Measurements from ENCODE around the gene NGLY1.

NGLY1 gene

GRCh38 chr3:25751725-25752124 lies 31.5 kb downstream of the NGLY1 start:
- Mint-ChIP-seq H3K36me3 (ENCODE audit: low read depth) (peaks cover 47% of the 10 kb centered on the region), H3K4me3 (no peak overlapping the region), H3K27ac (no peak overlapping the region), H3K9me3 (no peaks in the 10 kb centered on the region), H3K27me3 (ENCODE audit: low read depth) (no peaks in the 10 kb centered on the region), H3K4me1 (ENCODE audit: low read depth) (peaks cover 9% of the 10 kb centered on the region)

- H3K36me3 Mint-ChIP-seq (ENCODE audit: low read depth) = peaks cover 43% of the 10 kb centered on the region
- no peak overlapping the region for H3K27ac Mint-ChIP-seq
- H3K4me1 Mint-ChIP-seq (ENCODE audit: low read depth) = peaks cover 9% of the 10 kb centered on the region
- H3K27me3 Mint-ChIP-seq (ENCODE audit: low read depth) = no peaks in the 10 kb centered on the region
- H3K4me3 Mint-ChIP-seq = no peak overlapping the region
- H3K9me3 Mint-ChIP-seq = no peaks in the 10 kb centered on the region
Observed at GRCh38 chr3:25751048-25751447, 32.2 kb downstream of the NGLY1 start.

GRCh38 chr3:25749031-25749581 lies 34.1 kb downstream of the NGLY1 start:
- Mint-ChIP-seq H3K9me3 (no peaks in the 10 kb centered on the region), H3K27ac (no peak overlapping the region), H3K4me1 (ENCODE audit: low read depth) (peaks cover 4% of the 10 kb centered on the region), H3K36me3 (ENCODE audit: low read depth) (peaks cover 47% of the 10 kb centered on the region), H3K4me3 (no peak overlapping the region), H3K27me3 (ENCODE audit: low read depth) (no peaks in the 10 kb centered on the region)

- Mint-ChIP-seq H3K27me3 (ENCODE audit: low read depth) (no peaks in the 10 kb centered on the region), H3K4me3 (no peak overlapping the region), H3K4me1 (ENCODE audit: low read depth) (peaks cover 4% of the 10 kb centered on the region), H3K36me3 (ENCODE audit: low read depth) (peaks cover 54% of the 10 kb centered on the region), H3K9me3 (no peaks in the 10 kb centered on the region), H3K27ac (no peak overlapping the region)
Observed at GRCh38 chr3:25748189-25748588, 35.1 kb downstream of the NGLY1 start.

GRCh38 chr3:25747033-25747432 lies 36.2 kb downstream of the NGLY1 start:
- peaks cover 54% of the 10 kb centered on the region for H3K36me3 Mint-ChIP-seq (ENCODE audit: low read depth)

GRCh38 chr3:25744470-25744869 lies 38.8 kb downstream of the NGLY1 start:
- Mint-ChIP-seq H3K9me3 (no peaks in the 10 kb centered on the region), H3K27ac (no peak overlapping the region), H3K27me3 (ENCODE audit: low read depth) (no peaks in the 10 kb centered on the region), H3K4me3 (no peak overlapping the region), H3K4me1 (ENCODE audit: low read depth) (peaks cover 2% of the 10 kb centered on the region), H3K36me3 (ENCODE audit: low read depth) (peaks cover 40% of the 10 kb centered on the region)

More at GRCh38 chr3:25747033-25747432, 36.2 kb downstream of the NGLY1 start:
- H3K27me3 Mint-ChIP-seq (ENCODE audit: low read depth) = no peaks in the 10 kb centered on the region
- H3K27ac Mint-ChIP-seq = no peak overlapping the region
- no peaks in the 10 kb centered on the region for H3K9me3 Mint-ChIP-seq
- H3K4me3 Mint-ChIP-seq = no peak overlapping the region
- peaks cover 4% of the 10 kb centered on the region for H3K4me1 Mint-ChIP-seq (ENCODE audit: low read depth)

- Mint-ChIP-seq H3K27me3 (ENCODE audit: low read depth) (no peaks in the 10 kb centered on the region), H3K4me3 (no peak overlapping the region), H3K36me3 (ENCODE audit: low read depth) (peaks cover 29% of the 10 kb centered on the region), H3K27ac (no peak overlapping the region), H3K9me3 (no peaks in the 10 kb centered on the region), H3K4me1 (ENCODE audit: low read depth) (no peaks in the 10 kb centered on the region)
Observed at GRCh38 chr3:25728101-25728500, 55.1 kb downstream of the NGLY1 start.

GRCh38 chr3:25727316-25727715 lies 55.9 kb downstream of the NGLY1 start:
- Mint-ChIP-seq H3K4me1 (ENCODE audit: low read depth) (no peaks in the 10 kb centered on the region), H3K9me3 (no peaks in the 10 kb centered on the region), H3K4me3 (no peak overlapping the region), H3K36me3 (ENCODE audit: low read depth) (peaks cover 28% of the 10 kb centered on the region), H3K27ac (no peak overlapping the region), H3K27me3 (ENCODE audit: low read depth) (no peaks in the 10 kb centered on the region)

- no peaks in the 10 kb centered on the region for H3K9me3 Mint-ChIP-seq
- no peak overlapping the region for H3K4me3 Mint-ChIP-seq
- no peaks in the 10 kb centered on the region for H3K27me3 Mint-ChIP-seq (ENCODE audit: low read depth)
- H3K27ac Mint-ChIP-seq = no peak overlapping the region
- H3K4me1 Mint-ChIP-seq (ENCODE audit: low read depth) = no peaks in the 10 kb centered on the region
- peaks cover 26% of the 10 kb centered on the region for H3K36me3 Mint-ChIP-seq (ENCODE audit: low read depth)
Observed at GRCh38 chr3:25725810-25726209, 57.4 kb downstream of the NGLY1 start.

GRCh38 chr3:25724948-25725645 lies 58.1 kb downstream of the NGLY1 start:
- Mint-ChIP-seq H3K27me3 (ENCODE audit: low read depth) (no peaks in the 10 kb centered on the region), H3K9me3 (no peaks in the 10 kb centered on the region), H3K4me1 (ENCODE audit: low read depth) (no peaks in the 10 kb centered on the region), H3K36me3 (ENCODE audit: low read depth) (peaks cover 26% of the 10 kb centered on the region), H3K27ac (no peak overlapping the region), H3K4me3 (no peak overlapping the region)

GRCh38 chr3:25723802-25724201 lies 59.4 kb downstream of the NGLY1 start:
- H3K4me3 Mint-ChIP-seq = no peak overlapping the region
- H3K27ac Mint-ChIP-seq = no peak overlapping the region
- no peaks in the 10 kb centered on the region for H3K4me1 Mint-ChIP-seq (ENCODE audit: low read depth)
- H3K9me3 Mint-ChIP-seq = no peaks in the 10 kb centered on the region
- H3K36me3 Mint-ChIP-seq (ENCODE audit: low read depth) = peaks cover 20% of the 10 kb centered on the region
- H3K27me3 Mint-ChIP-seq (ENCODE audit: low read depth) = no peaks in the 10 kb centered on the region

GRCh38 chr3:25719321-25719720 lies 63.9 kb downstream of the NGLY1 start:
- H3K4me1 Mint-ChIP-seq (ENCODE audit: low read depth) = no peaks in the 10 kb centered on the region
- peaks cover 13% of the 10 kb centered on the region for H3K36me3 Mint-ChIP-seq (ENCODE audit: low read depth)
- H3K27me3 Mint-ChIP-seq (ENCODE audit: low read depth) = no peaks in the 10 kb centered on the region
- H3K27ac Mint-ChIP-seq = no peak overlapping the region
- H3K9me3 Mint-ChIP-seq = no peaks in the 10 kb centered on the region
- no peak overlapping the region for H3K4me3 Mint-ChIP-seq

- peaks cover 6% of the 10 kb centered on the region for H3K36me3 Mint-ChIP-seq (ENCODE audit: low read depth)
Observed at GRCh38 chr3:25713341-25713985, 69.8 kb downstream of the NGLY1 start.

GRCh38 chr3:25711090-25711489 lies 72.2 kb downstream of the NGLY1 start:
- Mint-ChIP-seq H3K4me1 (ENCODE audit: low read depth) (no peaks in the 10 kb centered on the region), H3K9me3 (no peaks in the 10 kb centered on the region), H3K27ac (no peak overlapping the region), H3K36me3 (ENCODE audit: low read depth) (no peaks in the 10 kb centered on the region), H3K27me3 (ENCODE audit: low read depth) (peaks cover 19% of the 10 kb centered on the region), H3K4me3 (no peak overlapping the region)

More at GRCh38 chr3:25713341-25713985, 69.8 kb downstream of the NGLY1 start:
- Mint-ChIP-seq H3K4me3 (no peak overlapping the region), H3K9me3 (no peaks in the 10 kb centered on the region), H3K27ac (no peak overlapping the region), H3K4me1 (ENCODE audit: low read depth) (no peaks in the 10 kb centered on the region), H3K27me3 (ENCODE audit: low read depth) (peaks cover 9% of the 10 kb centered on the region)

- Mint-ChIP-seq H3K9me3 (no peaks in the 10 kb centered on the region), H3K4me1 (ENCODE audit: low read depth) (no peaks in the 10 kb centered on the region), H3K4me3 (no peak overlapping the region), H3K27ac (no peak overlapping the region), H3K27me3 (ENCODE audit: low read depth) (peaks cover 26% of the 10 kb centered on the region), H3K36me3 (ENCODE audit: low read depth) (no peaks in the 10 kb centered on the region)
Observed at GRCh38 chr3:25708036-25708435, 75.2 kb downstream of the NGLY1 start.

Measured in T-helper 1 cell treated with Interleukin-12 subunit alpha and Interleukin-12 subunit beta and Interleukin-4 antibody, amounts not matched to agents 30 μg/mL and 1 μg/mL, for 36 hours (primary cell).